Activated naive CD8-positive, alpha-beta T cell (primary cell): ENCODE results near the gene CCDC167.

Source experiments
- H3K27ac Mint-ChIP-seq: one replicate; pipeline ENCODE4 v1.8.0; 2021; ENCODE audit warnings: mixed read lengths
- H3K27me3 Mint-ChIP-seq: one replicate; pipeline ENCODE4 v1.8.0; 2021; ENCODE audit warnings: mixed read lengths
- H3K36me3 Mint-ChIP-seq: one replicate; pipeline ENCODE4 v1.8.0; 2021; ENCODE audit warnings: mixed read lengths
- H3K4me1 Mint-ChIP-seq: one replicate; pipeline ENCODE4 v1.8.0; 2021; ENCODE audit warnings: low read depth, mixed read lengths
- H3K4me3 Mint-ChIP-seq: one replicate; pipeline ENCODE4 v1.8.0; 2021; ENCODE audit warnings: mild to moderate bottlenecking, mixed read lengths
- H3K9me3 Mint-ChIP-seq: one replicate; pipeline ENCODE4 v1.8.0; 2021; ENCODE audit warnings: low read depth, mixed read lengths

Gene CCDC167

GRCh38 chr6:37520926-37521325, 21.2 kb upstream of the CCDC167 start:
- no peaks in the 10 kb centered on the region for H3K9me3 Mint-ChIP-seq
- no peak overlapping the region for H3K27ac Mint-ChIP-seq
- no peaks in the 10 kb centered on the region for H3K27me3 Mint-ChIP-seq
- no peak overlapping the region for H3K4me3 Mint-ChIP-seq
- peaks cover 61% of the 10 kb centered on the region for H3K4me1 Mint-ChIP-seq
- H3K36me3 Mint-ChIP-seq: no peaks in the 10 kb centered on the region

GRCh38 chr6:37519461-37519860, 19.8 kb upstream of the CCDC167 start:
- H3K9me3 Mint-ChIP-seq: no peaks in the 10 kb centered on the region
- H3K36me3 Mint-ChIP-seq: no peaks in the 10 kb centered on the region
- peaks cover 73% of the 10 kb centered on the region for H3K4me1 Mint-ChIP-seq
- H3K27ac Mint-ChIP-seq: no peak overlapping the region
- H3K4me3 Mint-ChIP-seq: no peak overlapping the region
- no peaks in the 10 kb centered on the region for H3K27me3 Mint-ChIP-seq

DNA sequence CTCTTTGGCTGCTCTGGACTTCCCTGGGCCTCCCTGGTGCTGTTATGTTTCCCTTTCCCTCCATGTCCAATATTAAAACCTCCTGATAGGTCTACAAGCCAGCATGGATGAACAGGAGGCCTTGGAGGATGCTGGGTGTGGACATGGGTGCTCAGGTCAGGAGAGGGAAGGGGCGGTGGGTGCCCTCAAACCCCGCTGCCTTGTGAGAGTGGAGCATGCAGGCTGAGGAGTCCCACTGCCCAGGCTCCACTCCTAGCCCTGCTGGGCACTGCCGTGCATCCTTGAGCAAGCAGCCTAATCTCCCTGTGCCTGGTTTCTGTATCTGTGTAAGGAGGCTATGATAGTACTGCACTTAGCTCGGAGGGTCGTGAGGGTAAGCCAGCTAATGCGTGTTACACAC, 18.4 kb upstream of the CCDC167 start:
- Mint-ChIP-seq H3K36me3 (no peaks in the 10 kb centered on the region), H3K27me3 (no peaks in the 10 kb centered on the region), H3K4me3 (peak overlapping the region; percentile 84), H3K9me3 (no peaks in the 10 kb centered on the region), H3K27ac (peak overlapping the region; percentile 96), H3K4me1 (peaks cover 85% of the 10 kb centered on the region)

GRCh38 chr6:37517411-37517812, 17.7 kb upstream of the CCDC167 start:
- Mint-ChIP-seq H3K36me3 (no peaks in the 10 kb centered on the region), H3K4me3 (peak overlapping the region; percentile 84), H3K4me1 (peaks cover 89% of the 10 kb centered on the region), H3K27me3 (no peaks in the 10 kb centered on the region), H3K9me3 (no peaks in the 10 kb centered on the region), H3K27ac (peak overlapping the region; percentile 96)

DNA sequence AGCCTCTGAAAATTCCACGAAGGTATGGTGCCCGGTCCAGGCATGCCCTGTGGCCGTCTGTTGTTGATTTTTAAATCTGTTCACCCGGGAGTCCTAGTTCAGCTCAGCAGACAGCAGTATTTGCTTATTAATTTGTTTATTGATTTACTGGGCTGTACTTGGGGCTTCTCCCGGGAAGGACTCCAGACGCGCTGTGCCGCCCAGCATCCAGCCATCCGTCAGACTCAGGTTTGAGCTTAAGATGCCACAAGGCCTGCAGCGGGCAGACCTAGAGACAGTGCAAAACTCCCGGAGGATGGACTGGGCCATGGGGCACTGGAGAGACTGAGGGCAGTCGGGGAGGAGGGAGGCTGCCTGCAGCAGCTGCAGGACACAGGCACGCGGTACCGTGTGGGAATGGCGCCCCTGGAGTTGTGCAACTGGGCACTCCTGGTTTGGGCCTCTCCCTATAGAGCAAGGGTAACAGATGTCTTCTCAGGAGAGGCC, 17.3 kb upstream of the CCDC167 start:
- Mint-ChIP-seq H3K4me3 (peak overlapping the region; percentile 84), H3K4me1 (peaks cover 86% of the 10 kb centered on the region), H3K36me3 (no peaks in the 10 kb centered on the region), H3K27me3 (no peaks in the 10 kb centered on the region), H3K27ac (peak overlapping the region; percentile 96), H3K9me3 (no peaks in the 10 kb centered on the region)

DNA sequence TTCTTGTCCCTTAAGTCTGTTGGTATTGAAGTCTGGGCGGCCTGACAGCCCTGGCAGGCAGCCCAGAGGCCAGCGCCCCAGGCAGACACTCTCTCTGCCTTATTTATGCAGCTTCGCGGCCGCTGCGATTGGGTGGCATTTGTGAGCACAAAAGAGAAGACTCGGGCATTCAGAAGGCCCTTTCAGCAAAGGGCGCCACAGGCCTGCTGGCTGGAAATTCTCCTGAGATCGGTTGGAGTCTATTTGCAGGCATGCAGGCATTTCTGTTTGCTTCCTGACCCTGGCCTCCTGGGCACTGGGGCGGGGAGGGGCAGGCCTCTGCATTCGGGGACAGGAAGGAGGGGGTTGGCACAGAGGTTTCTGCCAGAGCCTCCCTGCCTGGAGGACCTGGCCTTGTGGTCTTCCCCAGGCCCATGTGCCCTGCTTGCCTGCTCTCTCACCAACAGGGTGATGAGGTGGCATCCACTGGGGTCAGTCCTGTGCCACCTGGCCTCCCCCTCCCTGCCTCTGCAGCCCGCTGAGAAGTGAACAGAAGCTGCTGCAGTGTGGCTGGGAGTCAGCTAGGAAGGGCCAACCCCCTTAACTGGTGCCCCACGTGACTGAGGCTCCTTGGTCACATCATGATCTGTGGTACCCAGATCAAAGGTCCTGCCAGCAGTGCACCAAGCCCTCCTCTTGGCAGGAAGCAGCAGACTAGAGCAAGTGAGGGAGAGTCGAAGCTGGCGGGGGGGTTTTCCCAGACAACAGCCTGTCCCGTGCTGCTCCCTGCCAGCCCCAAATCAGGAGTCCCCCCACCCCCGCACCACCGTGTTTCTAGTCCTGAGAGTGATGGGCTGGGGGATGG, 16.6 kb upstream of the CCDC167 start:
- peaks cover 84% of the 10 kb centered on the region for H3K4me1 Mint-ChIP-seq
- H3K36me3 Mint-ChIP-seq: no peaks in the 10 kb centered on the region
- H3K27ac Mint-ChIP-seq: peak overlapping the region; percentile 96
- H3K4me3 Mint-ChIP-seq: peak overlapping the region; percentile 84
- no peaks in the 10 kb centered on the region for H3K27me3 Mint-ChIP-seq
- no peaks in the 10 kb centered on the region for H3K9me3 Mint-ChIP-seq

DNA sequence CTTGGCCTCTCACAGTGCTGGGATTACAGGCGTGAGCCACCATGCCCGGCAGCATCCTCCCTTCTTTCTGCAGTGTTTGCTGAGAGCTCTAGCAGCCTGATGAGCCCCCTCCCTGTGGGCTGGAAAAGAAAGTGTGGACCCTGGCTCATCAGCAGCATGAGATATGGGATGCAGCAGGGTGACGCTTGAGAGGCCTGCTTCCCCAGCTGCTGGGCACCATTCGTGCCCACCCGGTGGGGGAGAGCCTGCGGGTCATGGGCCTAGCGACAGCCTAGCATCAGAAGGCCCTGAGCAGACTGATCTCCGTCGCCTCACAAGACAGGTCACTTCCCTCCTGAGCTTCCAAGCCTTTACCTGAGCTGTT, 16.0 kb upstream of the CCDC167 start:
- Mint-ChIP-seq H3K9me3 (no peaks in the 10 kb centered on the region), H3K27me3 (no peaks in the 10 kb centered on the region), H3K36me3 (no peaks in the 10 kb centered on the region), H3K27ac (peak overlapping the region; percentile 96), H3K4me3 (peak overlapping the region; percentile 84), H3K4me1 (peaks cover 83% of the 10 kb centered on the region)

GRCh38 chr6:37514837-37515236, 15.1 kb upstream of the CCDC167 start:
- Mint-ChIP-seq H3K4me3 (peak overlapping the region; percentile 84), H3K4me1 (peaks cover 83% of the 10 kb centered on the region), H3K36me3 (no peaks in the 10 kb centered on the region), H3K27ac (peak overlapping the region; percentile 96), H3K27me3 (no peaks in the 10 kb centered on the region), H3K9me3 (no peaks in the 10 kb centered on the region)

GRCh38 chr6:37514321-37514771, 14.7 kb upstream of the CCDC167 start:
- Mint-ChIP-seq H3K27me3 (no peaks in the 10 kb centered on the region), H3K36me3 (no peaks in the 10 kb centered on the region), H3K27ac (peak overlapping the region; percentile 96), H3K9me3 (no peaks in the 10 kb centered on the region), H3K4me3 (peak overlapping the region; percentile 84), H3K4me1 (peaks cover 85% of the 10 kb centered on the region)

GRCh38 chr6:37513576-37513975, 13.9 kb upstream of the CCDC167 start:
- Mint-ChIP-seq H3K4me1 (peaks cover 83% of the 10 kb centered on the region), H3K36me3 (no peaks in the 10 kb centered on the region), H3K27me3 (no peaks in the 10 kb centered on the region), H3K27ac (peak overlapping the region; percentile 96), H3K4me3 (no peak overlapping the region), H3K9me3 (no peaks in the 10 kb centered on the region)

DNA sequence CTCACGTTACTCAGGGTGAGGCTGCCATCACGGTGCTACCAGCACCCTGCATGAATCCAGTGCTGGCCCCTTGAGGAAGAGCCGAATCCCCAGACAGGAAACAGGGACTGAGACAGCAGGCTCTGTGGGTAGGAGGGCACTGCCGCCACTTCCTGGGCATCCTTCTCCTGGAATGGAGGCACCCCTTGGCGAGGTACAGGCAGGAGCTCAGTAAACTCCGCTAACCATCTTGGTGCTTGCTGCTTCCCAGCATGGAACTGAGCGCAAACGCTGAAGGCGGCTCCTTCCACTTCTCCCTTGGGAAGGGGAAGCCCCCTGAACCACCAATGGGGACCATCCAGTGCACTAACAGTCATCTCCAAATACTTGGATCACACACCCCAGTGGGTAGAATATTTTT, 13.5 kb upstream of the CCDC167 start:
- Mint-ChIP-seq H3K4me1 (peaks cover 83% of the 10 kb centered on the region), H3K27me3 (no peaks in the 10 kb centered on the region), H3K27ac (peak overlapping the region; percentile 59), H3K36me3 (no peaks in the 10 kb centered on the region), H3K9me3 (no peaks in the 10 kb centered on the region), H3K4me3 (no peak overlapping the region)

GRCh38 chr6:37512400-37513011, 12.8 kb upstream of the CCDC167 start:
- Mint-ChIP-seq H3K27me3 (no peaks in the 10 kb centered on the region), H3K9me3 (no peaks in the 10 kb centered on the region), H3K4me3 (no peak overlapping the region), H3K27ac (no peak overlapping the region), H3K4me1 (peaks cover 80% of the 10 kb centered on the region), H3K36me3 (no peaks in the 10 kb centered on the region)

DNA sequence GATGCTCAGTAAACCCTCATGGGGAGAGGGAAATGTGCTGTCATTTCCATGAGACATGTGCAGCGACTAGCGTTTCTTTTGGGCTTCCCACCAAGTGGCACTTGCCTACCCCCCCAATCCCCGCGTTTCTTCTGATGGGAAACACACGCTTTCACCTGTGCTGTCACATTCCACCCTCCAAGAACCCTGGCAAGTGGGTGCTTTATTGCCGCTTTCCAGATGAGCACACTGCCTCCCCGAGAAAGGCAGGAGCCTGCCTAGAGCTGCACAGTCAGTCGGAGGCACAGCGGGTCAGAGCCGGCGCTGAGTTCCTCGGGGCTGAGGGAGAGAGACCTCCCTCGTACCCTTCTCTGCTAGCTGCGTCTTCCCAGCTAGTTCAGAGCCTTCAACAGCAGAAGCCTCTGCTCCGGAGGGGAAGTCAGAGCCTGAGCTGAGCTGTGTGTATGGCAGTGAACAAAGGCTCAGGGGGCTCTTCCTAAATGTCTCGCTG, 12.3 kb upstream of the CCDC167 start:
- no peaks in the 10 kb centered on the region for H3K9me3 Mint-ChIP-seq
- peak overlapping the region; percentile 70 for H3K27ac Mint-ChIP-seq
- H3K27me3 Mint-ChIP-seq: no peaks in the 10 kb centered on the region
- no peaks in the 10 kb centered on the region for H3K36me3 Mint-ChIP-seq
- peaks cover 79% of the 10 kb centered on the region for H3K4me1 Mint-ChIP-seq
- H3K4me3 Mint-ChIP-seq: peak overlapping the region; percentile 9

- no peaks in the 10 kb centered on the region for H3K9me3 Mint-ChIP-seq
- H3K4me1 Mint-ChIP-seq: peaks cover 78% of the 10 kb centered on the region
- H3K27me3 Mint-ChIP-seq: no peaks in the 10 kb centered on the region
- H3K4me3 Mint-ChIP-seq: no peak overlapping the region
- peak overlapping the region; percentile 50 for H3K27ac Mint-ChIP-seq
- no peaks in the 10 kb centered on the region for H3K36me3 Mint-ChIP-seq
Measured at GRCh38 chr6:37511201-37511600, 11.5 kb upstream of the CCDC167 start.

DNA sequence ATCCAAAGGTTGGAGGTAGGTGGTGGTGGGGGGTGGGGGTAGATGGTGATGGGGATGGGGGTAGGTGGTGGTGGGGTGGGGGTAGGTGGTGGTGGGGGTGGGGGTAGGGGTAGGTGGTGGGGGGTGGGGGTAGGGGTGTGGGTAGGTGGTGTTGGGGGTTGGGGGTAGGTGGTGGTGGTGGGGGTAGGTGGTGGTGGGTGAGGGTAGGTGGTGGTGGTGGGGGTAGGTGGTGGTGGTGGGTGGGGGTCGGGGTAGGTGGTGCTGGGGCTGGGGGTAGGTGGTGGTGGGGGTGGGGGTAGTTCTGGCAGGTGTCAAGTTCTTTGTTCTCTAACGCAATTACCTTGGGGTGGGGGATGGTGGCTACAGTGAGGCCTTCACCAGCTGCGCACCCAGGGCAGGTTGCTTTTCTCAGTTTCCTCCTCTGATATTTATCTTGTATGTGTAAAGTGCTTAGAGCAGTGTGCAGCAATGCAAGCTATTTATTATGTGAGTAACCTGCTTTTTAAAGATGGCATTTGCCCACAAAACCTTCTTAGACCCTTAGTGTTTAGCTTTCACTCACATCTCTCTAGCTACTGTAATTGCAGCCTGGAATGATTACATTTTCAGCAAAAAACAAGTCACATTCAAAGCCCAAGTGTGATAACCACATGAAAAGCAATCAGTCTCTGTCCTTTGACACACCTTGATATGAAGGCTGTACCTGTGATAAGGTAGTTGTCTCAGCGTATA, 8.2 kb upstream of the CCDC167 start:
- Mint-ChIP-seq H3K4me1 (peaks cover 76% of the 10 kb centered on the region), H3K9me3 (no peaks in the 10 kb centered on the region), H3K27me3 (no peaks in the 10 kb centered on the region), H3K36me3 (no peaks in the 10 kb centered on the region), H3K4me3 (peak overlapping the region; percentile 48), H3K27ac (peak overlapping the region; percentile 52)
